NT2/D1 (cell line): Measurements from ENCODE around the gene GRIA4.

Experiments used
- SUZ12 ChIP-seq: IDR thresholded peaks from 2 replicates; pipeline ENCODE4 v1.6.1; 2011; ENCODE audit not compliant: insufficient read length, insufficient read depth; ENCODE audit errors: extremely low read depth
- YY1 ChIP-seq: IDR thresholded peaks from 2 replicates; pipeline ENCODE4 v1.6.1; 2011; ENCODE audit not compliant: insufficient read length, insufficient read depth
- ZNF274 ChIP-seq: IDR thresholded peaks from 2 replicates; pipeline ENCODE4 v1.6.1; 2011; ENCODE audit warnings: mild to moderate bottlenecking, low read depth, low read length

DNA sequence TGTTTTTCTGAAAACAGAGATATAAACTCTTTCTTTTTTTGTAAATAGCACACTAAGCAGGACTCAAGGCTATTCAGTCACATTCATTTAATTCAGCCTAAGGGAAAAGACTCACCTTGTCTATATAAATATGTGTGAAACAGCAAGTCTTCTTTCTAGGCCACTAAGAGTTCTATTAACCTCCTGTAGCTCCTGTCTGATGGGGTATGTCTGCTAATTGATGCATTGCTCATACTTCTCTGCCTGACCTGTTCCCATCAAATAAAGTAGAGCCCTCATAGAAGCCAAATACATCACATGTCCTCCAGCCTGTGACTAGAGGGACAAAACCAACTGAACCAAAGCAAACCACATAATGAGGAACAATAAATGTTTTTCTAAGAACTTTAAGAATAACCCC lies 344.0 kb downstream of the GRIA4 start:
- TF ChIP-seq YY1 (no peak), ZNF274 (no peak), SUZ12 (no peak)
